NCI-H1694 (cell line): ENCODE measurements around the gene ANK3.

Experiments
- DNase-seq: peaks from one replicate; lab custom pipeline; 2025; lab: John Stamatoyannopoulos, UW

Gene ANK3

GRCh38 chr10:60222047-60222446 is 167.6 kb downstream of the ANK3 start:
- DNase-seq: no peak

DNA sequence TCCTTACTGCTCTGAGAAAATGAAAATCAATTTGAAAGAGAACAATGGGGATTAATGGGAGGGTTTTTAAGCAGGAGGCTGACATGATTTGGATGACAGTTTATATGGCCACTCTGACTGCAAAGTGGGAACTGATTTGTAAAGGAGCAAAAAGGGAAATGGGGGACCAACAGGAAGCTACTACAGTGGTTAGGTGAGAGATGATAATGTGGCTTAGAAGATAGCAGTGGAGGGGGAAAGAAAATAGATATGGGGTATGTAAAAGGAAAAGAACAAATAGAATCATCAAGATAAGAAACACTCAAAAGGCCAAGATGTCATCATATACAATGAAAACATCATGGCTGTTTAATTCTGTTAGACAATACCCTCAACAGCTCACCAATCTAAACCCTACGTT is 177.5 kb downstream of the ANK3 start:
- DNase-seq: no peak

DNA sequence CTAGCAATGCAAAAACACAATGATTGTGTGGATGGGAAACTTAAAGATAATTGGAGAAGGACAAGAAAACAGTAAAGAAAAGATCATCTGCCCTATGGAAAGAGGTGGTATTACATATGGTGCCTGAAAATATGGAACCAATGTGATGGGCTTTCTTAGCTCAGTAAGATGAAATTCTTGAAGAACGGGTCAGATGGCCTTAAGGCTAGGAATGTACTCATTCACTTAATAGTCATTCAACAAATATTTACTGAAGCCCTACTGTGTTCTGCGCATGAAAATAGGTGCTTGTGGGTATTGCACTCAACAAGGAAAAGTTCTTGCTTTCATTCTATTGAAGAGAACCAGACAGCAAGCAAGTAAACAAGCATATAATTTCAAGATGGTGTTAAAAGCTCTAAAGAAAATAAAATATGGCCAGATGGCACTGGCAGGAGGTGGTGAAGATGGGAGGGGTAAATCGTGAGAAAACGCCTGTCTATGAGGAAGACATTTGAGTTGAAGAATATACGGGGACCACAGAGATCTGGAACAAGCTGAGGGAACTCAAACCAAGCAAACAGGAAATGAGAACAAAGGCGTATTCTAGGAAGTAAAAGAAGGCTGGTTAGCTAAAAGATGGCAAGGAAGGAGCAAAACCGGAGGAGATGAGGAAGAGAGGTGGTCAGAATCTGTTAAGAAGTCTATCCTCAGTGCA is 179.7 kb downstream of the ANK3 start:
- no peak for DNase-seq

DNA sequence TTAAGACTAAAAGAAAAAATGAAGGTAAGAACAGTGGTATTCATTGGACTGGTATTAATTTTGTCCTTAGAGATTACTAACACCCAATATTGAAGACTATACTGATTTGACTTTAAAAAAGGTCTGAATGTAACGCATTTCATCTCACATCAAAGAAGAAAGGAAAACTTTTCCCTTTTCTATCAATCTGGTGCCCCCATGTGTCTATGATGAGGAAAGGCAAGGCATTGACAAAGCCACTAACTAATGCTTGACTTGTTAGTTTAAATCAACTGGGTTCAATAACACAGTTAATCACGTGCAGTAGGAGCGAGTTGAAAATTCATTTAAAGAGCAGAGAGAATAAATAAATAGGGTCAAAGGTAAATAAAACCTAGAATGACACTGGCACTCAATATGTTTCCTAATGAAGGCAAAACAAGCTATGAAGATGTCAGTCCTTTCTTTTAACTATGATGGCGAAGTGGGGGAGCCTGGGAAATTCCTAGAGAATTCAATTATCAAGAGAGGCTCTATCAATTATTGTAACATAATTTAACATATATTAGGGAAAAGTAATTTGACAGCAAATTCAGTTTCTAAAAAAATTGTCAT is 180.9 kb downstream of the ANK3 start:
- DNase-seq: peak; percentile 51

DNA sequence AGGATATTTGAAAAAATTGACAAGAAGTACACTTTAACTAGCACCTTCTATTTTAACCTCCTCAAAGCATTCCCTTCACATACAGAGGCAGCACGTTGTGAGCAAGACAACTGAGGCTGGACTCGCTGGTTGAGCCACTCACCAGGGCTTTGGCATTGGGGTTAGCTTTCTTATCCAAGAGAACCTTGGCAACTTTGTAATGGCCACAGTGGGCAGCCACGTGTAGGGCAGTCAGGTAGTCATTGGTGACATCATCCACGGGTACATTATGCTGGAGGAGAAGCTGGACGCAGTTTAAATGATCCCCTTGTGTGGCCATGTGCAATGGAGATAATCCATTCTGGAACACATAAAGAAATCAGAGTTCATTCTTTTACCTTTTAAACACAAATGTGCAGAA is 181.8 kb downstream of the ANK3 start:
- DNase-seq: no peak

GRCh38 chr10:60206735-60207134 is 182.9 kb downstream of the ANK3 start:
- no peak for DNase-seq

DNA sequence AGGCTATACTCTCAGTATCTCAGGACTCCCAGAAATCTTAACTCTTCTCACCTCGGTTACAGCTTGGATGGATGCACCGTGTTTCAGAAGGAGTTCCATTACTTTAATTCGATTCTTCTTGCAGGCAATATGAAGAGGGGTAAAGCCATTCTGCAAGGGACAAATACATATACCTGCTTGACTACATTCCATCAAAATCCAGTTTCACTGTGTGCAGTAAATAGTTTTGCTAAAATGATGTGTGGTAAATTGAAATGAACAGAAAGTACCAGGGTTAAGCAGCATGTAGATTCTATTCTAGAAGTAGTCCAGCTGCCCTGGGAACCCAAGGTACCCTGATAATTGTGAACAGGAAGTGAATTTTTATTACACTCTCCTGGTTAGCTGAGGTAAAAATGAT is 183.9 kb downstream of the ANK3 start:
- no peak for DNase-seq

DNA sequence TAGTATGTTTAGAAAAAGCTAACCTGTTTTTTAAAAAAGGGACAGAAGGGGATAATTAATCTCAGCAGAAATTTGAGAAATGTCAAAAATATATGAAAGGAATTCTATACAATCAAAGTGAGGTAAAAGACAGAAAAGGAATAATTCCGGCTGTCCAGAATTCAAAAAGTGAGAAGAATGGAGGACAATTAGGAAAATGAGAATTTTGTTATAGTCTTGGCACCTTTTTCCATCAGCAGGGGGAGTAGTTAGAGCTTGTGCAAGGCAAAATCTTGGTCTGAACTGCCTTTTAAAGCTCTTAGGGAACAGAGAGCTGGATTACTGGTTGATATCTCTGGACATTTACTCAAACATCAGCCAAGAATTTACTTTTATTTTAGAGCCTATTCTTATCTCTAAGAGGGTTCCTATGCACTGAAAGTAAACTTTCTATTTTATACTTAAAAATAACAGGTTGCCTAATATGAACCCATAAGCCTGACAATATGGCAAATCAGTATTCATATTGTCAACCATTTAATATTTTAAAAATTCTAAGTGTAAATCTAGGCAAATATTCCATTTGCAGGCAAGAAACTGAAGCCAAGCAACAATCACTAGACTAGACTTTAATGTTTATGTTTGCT is 185.6 kb downstream of the ANK3 start:
- peak; percentile 24 for DNase-seq

- no peak for DNase-seq
Measured at GRCh38 chr10:60200682-60201053, 189.0 kb downstream of the ANK3 start.

GRCh38 chr10:60200012-60200681 is 189.5 kb downstream of the ANK3 start:
- DNase-seq: no peak

DNA sequence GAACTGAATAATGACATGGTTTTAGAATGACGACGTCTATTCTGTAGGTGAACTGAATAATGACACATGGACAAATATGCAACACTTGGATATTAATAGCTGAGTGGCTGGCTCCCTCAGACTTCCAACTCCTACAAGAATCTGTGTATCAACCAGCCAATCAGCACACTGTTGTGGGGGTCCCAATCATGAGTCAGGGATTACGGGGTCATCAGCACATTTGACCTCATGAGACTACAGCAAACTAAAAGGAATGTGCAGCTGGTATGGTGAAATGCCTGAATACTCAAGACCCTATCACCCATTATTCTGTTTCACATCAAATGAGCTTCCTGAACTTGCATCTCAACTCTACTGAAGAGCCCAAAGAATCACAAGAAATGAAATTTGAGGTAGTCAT is 192.5 kb downstream of the ANK3 start:
- no peak for DNase-seq

DNA sequence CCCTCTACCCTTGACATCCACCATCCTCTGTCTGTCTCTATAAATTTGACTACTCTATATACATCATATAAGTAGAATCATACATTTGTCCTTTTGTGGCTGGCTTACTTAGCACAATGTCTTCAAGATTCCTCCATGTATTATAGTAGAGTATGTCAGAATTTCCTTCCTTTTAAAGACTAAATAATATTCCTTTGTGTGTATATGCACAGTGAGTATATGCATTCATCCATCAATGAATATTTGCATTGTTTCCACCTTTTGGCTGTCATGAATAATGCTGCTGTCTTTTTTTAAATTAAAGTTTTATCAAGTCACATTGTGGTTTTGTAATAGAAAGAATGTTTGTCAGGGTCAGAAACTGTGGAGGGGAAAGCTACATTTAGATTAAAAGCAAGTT is 195.3 kb downstream of the ANK3 start:
- DNase-seq: no peak

GRCh38 chr10:60192946-60193345 is 196.7 kb downstream of the ANK3 start:
- no peak for DNase-seq

DNA sequence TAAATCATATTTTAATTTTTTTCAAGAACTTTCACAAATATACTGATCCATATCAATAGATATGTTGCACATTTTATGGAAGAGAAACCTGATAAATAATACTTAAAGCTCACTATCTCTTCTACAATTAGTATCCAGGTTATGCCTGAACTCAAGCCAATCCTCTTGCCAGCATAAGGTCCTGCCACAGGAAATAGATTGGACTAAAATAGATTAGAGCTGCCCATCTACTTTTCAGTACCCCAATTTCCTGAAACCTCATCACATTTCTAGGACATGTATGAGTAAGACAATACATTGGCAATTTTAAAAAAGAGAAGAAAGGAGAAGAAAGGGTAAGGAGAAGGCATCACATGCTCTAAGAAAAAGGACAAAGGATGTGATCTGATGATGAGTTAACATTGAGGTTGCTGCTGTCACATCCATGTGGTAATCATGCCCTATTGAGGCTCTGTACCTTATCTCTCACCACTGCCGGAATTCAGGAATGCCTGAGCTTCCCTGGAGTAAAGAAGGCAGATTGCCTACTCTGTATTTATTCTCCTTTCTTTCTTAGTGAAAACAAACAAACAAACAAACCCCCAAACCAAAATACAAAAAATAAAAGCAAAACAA is 199.7 kb downstream of the ANK3 start:
- no peak for DNase-seq

- DNase-seq: no peak
Measured at GRCh38 chr10:60188548-60188947, 201.1 kb downstream of the ANK3 start.

GRCh38 chr10:60187691-60188090 is 202.0 kb downstream of the ANK3 start:
- DNase-seq: no peak

DNA sequence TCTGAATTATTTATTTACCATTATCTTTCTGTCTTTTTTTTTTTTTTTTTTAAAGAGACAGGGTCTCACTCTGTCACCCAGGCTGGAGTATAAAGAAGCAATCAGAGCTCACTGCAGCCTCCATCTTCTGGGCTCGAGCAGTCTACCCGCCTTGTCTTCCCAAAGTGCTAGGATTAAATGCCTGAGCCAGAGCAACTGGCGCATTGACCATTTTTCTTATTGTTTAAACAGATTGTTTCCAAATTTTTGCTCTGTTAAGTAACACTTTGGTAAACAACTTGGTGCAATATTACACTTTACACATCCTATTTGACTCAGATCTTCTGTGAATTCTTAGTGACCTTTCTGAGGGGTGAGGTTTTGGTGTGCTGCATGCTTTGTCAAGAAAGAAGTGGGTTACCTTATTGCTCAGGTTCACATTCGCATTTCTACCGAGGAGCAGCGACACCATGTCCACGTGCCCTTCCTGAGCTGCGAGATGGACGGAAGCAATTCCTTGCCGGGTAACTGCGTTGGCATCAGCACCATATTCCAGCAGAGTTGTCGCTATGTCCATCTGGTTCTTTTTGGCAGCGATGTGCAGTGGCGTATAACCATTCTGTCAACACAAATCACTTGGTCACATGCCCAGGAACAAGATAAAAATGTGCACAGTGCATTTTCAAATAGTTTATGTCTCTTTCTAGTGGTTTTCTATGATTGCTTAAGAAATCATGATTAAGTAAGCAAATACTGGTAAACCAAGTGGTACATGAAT is 203.2 kb downstream of the ANK3 start:
- peak; percentile 58 for DNase-seq

DNA sequence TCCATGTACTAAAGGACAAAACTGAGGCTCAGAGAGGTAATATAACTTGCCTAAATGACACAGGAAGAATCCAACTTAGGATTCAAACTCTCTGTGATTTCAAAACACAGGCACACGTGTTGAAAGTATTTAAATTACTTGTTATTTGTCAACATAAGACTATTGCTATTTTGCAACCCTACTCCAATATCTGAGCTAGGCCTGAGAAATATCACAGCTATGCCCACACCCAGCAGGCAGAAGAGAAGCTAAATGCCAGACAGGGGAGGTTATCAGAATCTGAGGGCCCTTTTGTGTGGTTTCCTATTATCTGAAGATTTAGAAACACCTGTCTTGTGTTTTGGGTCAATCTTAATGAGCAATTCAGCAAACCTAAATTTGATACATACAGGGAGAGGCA is 204.3 kb downstream of the ANK3 start:
- no peak for DNase-seq

DNA sequence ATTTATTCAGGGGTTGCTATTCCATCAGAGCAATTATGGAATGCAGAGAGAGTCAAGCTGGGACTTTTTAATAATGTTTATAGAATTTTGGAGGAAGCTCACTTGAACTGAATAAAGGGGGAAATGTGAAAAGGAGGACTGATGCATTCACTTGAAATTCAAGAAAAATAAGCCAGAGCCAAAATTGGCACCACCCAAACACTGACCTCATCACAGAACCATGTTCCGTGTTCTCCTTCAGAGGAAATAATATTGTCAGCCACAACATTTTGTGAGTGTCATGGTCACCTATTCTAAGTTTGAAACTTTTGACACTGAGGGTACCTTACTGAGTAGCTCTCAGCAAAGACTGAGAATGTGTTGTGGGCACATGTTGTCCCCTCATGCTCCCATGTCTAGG is 207.0 kb downstream of the ANK3 start:
- DNase-seq: no peak

GRCh38 chr10:60176925-60177324 is 212.8 kb downstream of the ANK3 start:
- DNase-seq: no peak

DNA sequence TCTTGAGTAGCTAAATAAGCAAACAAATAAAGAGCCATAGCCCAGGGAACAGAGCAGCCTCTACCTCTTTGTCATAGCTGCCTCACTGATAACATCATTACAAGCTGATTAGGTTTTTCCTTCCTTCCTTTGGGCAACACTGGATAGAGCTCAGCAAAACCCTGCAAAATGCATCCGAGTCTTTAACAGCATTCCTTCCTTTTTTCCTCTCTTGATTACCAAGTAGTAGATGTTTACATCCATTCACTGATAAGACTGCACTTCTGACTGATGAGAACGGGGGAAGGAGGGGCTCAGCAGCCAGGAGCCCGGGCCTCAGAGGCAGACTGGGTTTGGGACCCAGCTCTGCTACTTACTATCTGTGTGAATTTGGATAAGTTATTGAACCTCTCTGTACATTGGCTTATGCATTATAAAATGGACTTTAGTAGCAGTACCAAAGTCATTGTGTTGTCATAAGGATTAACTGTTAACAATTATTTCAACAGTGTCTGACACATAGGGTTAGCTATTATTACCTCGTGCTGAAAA is 214.2 kb downstream of the ANK3 start:
- no peak for DNase-seq
